Measurements from ENCODE around the gene TOMM22. TPM values are rescaled to one million over a fixed set of nuclear protein-coding genes. Genes with fewer than 3 reads are reported as not detected.
A peak's percentile ranks its signal among the peaks of the same experiment; 100 is the strongest.

Gene TOMM22
- total RNA-seq, 1 donor from 2014 or later: 91.6 TPM

DNA sequence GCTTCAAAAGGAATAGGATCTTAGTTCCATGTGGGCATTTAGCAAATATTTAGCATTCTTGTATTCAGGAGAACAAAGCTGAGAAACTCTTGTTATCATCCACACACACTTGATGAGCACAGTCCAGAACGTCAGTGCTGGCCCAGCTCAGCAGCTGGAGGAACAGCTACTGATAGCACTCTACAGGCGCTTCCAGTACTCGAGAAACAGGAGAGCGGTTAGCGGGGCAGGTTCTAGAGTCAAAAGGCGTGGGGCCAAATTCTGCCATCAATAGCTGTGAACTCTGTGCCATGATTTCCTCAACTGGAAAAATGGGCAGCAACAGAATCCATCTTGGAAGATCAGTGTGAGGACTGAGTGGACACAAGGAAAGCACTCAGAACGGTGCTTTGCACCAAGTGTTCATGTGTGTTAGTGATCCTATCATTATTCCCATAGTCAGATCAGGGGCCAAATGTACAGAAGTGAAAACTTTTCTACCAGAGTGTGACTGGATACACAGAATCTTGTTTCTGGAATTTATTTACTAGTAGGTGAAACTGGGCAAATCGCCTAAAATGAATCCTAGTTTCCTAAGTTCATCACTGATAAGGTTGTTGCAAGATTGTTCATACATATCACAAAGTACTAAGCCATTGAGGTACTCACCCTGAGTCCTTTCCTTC is 15.8 kb downstream of the TOMM22 start:
- H3K4me1 Mint-ChIP-seq (ENCODE audit: unreplicated experiment): peaks cover 51% of the 10 kb centered on the region
- peak overlapping the region; percentile 91 for H3K4me3 Mint-ChIP-seq
- DNase-seq (ENCODE audit: extremely low spot score, unreplicated experiment): no peak
- H3K36me3 Mint-ChIP-seq: peaks cover 23% of the 10 kb centered on the region
- TF ChIP-seq CTCF (conservative IDR thresholded peaks at IDR 0.05): no peak
- peaks cover 6% of the 10 kb centered on the region for H3K27me3 Mint-ChIP-seq
- H3K27ac Mint-ChIP-seq: peak overlapping the region; percentile 98
- no peaks in the 10 kb centered on the region for H3K9me3 Mint-ChIP-seq

DNA sequence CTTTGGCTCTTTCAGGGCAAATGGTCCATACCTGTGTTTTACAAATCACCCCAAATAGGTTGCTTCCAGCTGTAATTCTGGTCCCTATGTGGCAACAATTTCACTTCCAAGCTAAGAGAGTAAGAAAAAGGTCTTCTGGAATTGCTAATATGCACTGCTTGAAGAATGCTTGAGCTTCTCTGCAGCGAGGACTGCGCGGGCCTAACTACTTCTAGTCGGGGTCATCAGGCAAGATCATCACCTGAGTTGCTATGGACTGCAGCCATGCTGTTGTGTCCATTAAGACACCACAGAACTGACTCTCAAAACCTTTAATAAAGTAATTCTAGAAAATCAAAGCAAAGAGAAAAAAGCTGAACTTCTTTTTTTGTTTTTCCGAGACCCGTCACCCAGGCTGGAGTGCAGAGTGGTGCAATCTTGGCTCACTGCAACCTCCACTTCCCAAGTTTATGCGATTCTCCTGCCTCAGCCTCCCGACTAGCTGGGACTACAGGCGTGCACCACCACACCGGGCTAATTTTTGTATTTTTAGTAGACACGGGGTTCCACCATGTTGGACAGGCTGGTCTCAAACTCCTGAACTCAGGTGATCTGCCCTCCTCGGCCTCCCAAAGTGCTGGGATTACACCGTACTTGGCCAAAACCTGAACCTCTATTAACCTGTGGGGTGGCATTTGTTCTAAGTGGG is 16.8 kb downstream of the TOMM22 start:
- no peak for DNase-seq (ENCODE audit: extremely low spot score, unreplicated experiment)
- peak overlapping the region; percentile 91 for H3K4me3 Mint-ChIP-seq
- H3K4me1 Mint-ChIP-seq (ENCODE audit: unreplicated experiment): peaks cover 47% of the 10 kb centered on the region
- TF ChIP-seq CTCF (conservative IDR thresholded peaks at IDR 0.05): no peak
- H3K36me3 Mint-ChIP-seq: peaks cover 18% of the 10 kb centered on the region
- peaks cover 6% of the 10 kb centered on the region for H3K27me3 Mint-ChIP-seq
- peak overlapping the region; percentile 98 for H3K27ac Mint-ChIP-seq
- H3K9me3 Mint-ChIP-seq: no peaks in the 10 kb centered on the region

GRCh38 chr22:38699143-38699542 is 17.4 kb downstream of the TOMM22 start:
- Mint-ChIP-seq H3K27ac (peak overlapping the region; percentile 98), H3K27me3 (peaks cover 6% of the 10 kb centered on the region), H3K9me3 (no peaks in the 10 kb centered on the region), H3K4me3 (peak overlapping the region; percentile 91), H3K4me1 (ENCODE audit: unreplicated experiment) (peaks cover 47% of the 10 kb centered on the region), H3K36me3 (peaks cover 18% of the 10 kb centered on the region)
- no peak for DNase-seq (ENCODE audit: extremely low spot score, unreplicated experiment)
- no peak for TF ChIP-seq CTCF (conservative IDR thresholded peaks at IDR 0.05)

DNA sequence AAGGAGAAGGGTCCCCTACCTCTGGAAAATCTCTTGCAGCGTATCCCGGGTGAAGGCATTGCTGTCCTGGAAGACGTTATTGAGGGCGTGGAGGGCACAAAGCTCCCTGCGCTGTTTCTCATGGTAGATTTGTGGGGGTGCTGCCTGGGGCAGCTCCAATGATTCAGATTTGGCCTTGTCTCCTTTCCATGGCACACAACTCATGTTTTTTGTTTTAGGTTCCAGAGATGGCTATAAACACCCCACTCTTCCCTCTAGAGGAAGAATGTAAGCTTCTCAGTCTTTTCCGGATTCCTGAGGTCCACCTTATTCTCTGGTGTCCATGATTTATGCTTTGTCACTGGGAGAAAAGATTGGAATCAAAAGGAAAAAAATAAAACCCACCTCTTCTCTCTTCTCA is 18.0 kb downstream of the TOMM22 start:
- no peak for TF ChIP-seq CTCF (conservative IDR thresholded peaks at IDR 0.05)
- Mint-ChIP-seq H3K4me3 (peak overlapping the region; percentile 91), H3K27me3 (peaks cover 6% of the 10 kb centered on the region), H3K36me3 (peaks cover 16% of the 10 kb centered on the region), H3K27ac (peak overlapping the region; percentile 98), H3K4me1 (ENCODE audit: unreplicated experiment) (peaks cover 47% of the 10 kb centered on the region), H3K9me3 (no peaks in the 10 kb centered on the region)
- DNase-seq (ENCODE audit: extremely low spot score, unreplicated experiment): no peak

DNA sequence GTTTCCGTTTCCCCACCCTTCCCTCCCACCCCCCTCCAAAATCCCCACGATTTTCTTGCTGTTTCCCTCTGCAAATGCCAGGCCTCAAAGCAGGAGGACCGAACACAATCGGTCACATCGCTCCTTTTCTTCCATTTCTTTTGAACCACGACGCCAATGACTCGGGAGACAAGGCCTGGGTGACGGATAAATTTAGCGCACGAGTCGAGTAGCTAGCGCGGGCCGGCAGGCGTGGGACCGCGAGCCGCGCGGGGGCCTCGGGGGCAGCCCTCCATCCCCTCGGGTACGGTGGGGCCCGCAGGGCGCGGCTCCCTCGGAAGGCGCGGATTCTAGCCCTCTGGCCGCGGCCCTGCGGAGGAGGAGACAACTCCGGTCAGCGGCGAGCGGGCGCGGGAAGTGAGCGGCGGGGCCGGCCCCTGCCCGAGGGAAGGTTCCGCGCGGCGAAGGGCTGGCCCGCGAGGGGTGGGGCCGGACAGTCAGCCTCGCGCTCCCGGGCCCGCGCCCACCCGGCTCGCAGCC is 18.6 kb downstream of the TOMM22 start:
- peak overlapping the region; percentile 98 for H3K27ac Mint-ChIP-seq
- peaks cover 49% of the 10 kb centered on the region for H3K4me1 Mint-ChIP-seq (ENCODE audit: unreplicated experiment)
- H3K9me3 Mint-ChIP-seq: no peaks in the 10 kb centered on the region
- H3K27me3 Mint-ChIP-seq: peaks cover 6% of the 10 kb centered on the region
- no peak for TF ChIP-seq CTCF (conservative IDR thresholded peaks at IDR 0.05)
- peak overlapping the region; percentile 99 for H3K4me3 Mint-ChIP-seq
- DNase-seq (ENCODE audit: extremely low spot score, unreplicated experiment): no peak
- peaks cover 14% of the 10 kb centered on the region for H3K36me3 Mint-ChIP-seq

Measured in type B pancreatic cell (in vitro differentiated cells).